Activated CD8-positive, alpha-beta memory T cell treated with anti-CD3 and anti-CD28 coated beads for 4 hours (primary cell): Measurements from ENCODE around the gene ATP4A.
A peak's percentile ranks its signal among the peaks of the same experiment; 100 is the strongest.
"Not testable (repeated sequence)": the region's sequence is repeated elsewhere in the genome, so short reads cannot be mapped to it uniquely, and the experiment has no call there.

Source experiments
- DNase-seq, 2 donors: peaks; one replicate each; pipeline ENCODE4 v3.0.0-alpha.2; 2020; ENCODE audit warnings: low read depth in 2 of 2

The ATP4A gene

DNA sequence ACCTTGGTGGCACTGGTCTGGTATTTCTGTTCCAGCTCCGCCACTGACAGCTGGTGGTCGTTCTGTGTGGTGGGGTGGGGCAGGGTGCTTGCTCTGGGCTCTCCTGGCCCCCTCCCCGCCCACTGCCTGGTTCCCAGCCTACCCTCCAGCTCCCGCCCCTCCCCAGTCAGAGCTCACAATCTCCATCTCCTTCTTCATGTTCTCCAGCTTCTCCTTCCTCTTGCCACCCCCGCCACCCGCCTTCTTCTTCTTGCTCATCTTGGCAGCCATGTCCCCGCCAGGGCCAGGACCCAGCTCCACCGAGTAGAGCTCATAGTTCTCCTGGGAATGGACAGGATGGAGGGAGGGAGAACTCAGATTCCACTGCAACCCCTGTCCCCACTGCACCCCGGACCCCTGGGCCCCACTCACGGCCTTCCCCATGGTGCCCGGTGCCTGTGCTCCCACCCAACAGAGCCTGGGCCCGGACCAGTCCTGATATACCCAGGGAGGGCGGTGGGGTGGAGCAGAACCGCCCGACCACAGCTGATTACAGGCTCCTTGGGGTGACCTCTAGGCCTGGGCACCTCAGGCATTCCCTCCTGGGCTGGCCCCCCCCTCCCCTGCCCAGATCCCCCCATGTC, at the start of gene ATP4A:
ATP4A (minus strand) TSS at position 452 of the 623 bp plus-strand sequence; CDS start at position 423, 29 bp downstream.
- DNase-seq = no peak

DNA sequence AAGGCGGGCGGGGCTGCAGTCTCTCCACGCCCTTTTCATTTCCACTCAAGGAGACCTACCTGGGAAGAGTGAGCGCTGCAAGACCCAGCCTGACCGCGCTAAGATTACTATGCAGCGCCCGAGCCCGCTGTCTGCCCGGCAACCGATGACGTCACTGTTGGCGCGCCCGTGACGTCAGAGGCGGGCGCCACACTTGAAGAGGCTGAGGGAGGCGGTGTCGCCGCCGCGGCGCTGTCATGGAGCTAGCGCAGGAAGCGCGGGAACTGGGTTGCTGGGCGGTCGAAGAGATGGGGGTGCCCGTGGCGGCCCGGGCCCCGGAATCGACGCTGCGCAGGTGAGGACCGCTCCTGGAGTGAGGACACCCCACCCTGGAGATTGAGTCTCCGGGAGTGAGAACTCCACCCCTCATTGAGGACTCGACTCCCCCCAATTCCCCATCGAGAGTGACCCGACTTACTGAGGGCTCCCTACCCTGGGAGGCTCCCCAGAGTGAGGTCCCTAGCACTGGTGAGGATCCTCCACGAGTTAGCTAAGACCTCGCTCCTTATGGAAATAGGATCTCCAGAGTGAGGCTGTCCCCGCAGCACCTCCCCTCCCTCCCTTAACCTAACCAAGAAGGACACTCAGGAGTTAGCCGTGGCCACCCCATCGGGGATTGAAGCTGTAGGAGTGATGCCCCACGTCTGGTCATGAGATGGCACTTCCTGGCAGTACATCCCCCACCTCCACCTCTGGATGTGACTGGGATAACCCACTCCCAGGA, 49.3 kb upstream of the ATP4A start, which contains the start of gene HAUS5:
HAUS5 (plus strand) TSS at position 177 of the 763 bp plus-strand sequence; CDS start at position 237, 60 bp downstream.
- DNase-seq = peak; percentile 88 to 94

DNA sequence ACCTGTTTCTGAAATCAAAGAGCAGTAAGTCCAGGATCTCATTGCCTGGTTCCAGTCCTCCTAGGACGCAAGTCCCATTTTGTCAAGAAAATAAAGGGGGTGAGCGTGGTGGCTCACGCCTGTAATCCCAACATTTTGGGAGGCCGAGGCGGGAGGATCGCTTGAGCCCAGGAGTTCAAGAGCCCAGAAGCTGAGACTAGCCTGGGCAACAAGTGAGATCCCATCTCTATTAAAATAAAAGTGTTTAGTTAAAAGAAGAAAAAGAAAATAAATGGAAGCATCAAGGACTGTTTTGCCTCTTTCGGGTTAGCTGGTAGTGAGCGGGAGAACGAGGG, 48.7 kb upstream of the ATP4A start:
- DNase-seq = no peak

DNA sequence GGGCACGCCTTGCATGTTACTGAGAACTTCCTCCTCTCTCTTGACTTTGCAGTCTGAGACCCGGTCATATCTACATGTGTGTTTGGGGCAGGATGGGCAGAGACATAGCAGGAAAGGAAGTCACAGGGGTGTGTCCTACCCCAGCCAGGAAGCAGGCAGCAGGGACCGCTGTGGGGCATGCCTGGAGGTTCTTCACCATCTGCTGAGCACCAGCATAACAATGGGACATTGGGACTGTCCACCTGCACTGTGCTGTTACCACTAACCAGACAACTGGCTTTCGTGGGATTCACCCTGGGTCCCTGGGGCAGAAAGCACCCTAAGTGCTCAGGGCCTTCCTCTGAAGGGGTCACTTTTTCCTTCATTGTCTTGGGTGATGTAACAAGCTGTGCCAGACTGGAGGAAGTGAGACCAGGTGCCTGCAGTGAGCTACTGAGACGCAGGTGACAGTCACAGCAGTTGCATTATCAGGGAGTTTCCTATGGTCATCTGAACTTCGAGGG, 46.4 kb upstream of the ATP4A start:
- DNase-seq = no peak

DNA sequence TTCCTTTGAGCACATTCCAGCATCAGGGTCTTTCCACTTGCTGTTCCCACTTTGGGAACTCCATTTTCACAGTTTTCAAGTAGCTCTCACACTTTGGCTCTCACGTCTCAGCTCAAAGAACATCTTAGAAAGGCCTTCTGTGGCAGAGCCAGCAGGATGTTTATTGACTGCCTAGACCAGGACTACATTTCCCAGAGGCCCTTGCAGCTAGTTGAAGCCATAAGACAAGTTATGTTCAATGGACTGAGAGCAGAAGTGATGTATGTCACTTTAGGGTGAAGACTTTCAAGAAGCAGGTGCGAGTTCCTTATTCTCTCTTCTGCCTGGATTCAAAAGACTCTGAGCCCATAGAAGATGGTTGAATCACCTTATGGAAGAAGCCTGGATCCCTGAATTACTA, 44.8 kb upstream of the ATP4A start:
- no peak for DNase-seq

DNA sequence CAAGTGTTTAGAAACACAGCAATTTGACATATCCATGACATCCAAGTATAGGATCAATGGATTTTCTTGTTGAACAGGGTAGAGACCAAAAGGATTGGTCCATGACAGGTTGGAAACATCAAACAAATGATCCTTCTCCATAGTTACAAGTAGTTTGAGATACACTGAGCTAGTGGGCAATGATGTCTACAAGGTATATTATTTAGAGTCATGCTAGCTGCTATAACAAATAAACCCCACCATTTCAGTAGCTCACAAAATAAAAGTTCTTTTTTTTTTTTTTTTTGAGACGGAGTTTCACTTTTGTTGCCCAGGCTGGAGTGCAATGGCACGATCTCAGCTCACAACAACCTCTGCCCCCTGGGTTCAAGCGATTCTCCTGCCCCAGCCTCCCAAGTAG, 44.2 kb upstream of the ATP4A start:
- DNase-seq = no peak

DNA sequence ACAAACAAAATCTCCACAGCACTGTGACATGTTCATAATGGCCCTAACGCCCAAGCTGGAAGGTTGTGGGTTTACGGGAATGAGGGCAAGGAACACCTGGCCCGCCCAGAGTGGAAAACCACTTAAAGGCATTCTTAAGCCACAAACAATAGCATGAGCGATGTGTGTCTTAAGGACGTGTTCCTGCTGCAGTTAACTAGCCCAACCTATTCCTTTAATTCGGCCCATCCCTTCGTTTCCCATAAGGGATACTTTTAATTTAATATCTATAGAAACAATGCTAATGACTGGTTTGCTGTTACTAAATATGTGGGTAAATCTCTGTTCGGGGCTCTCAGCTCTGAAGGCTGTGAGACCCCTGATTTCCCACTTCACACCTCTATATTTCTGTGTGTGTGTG, 43.7 kb upstream of the ATP4A start:
- not testable (repeated sequence) for DNase-seq

DNA sequence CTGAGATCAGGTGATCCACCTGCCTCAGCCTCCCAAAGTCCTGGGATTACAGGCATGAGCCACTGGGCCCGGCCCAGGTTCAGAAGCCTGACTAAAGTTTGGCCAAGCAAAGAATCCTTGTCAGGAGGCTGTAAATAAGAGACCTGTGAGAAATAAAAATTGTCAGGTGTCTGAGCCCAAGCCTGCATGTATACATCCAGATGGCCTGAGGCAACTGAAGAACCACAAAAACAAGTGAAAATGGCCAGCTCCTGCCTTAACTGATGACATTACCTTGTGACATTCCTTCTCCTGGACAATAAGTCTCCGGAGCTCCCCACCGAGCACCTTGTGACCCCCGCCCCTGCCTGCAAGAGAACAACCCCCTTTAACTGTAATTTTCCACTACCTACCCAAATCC, 41.0 kb upstream of the ATP4A start:
- not testable (repeated sequence) for DNase-seq

DNA sequence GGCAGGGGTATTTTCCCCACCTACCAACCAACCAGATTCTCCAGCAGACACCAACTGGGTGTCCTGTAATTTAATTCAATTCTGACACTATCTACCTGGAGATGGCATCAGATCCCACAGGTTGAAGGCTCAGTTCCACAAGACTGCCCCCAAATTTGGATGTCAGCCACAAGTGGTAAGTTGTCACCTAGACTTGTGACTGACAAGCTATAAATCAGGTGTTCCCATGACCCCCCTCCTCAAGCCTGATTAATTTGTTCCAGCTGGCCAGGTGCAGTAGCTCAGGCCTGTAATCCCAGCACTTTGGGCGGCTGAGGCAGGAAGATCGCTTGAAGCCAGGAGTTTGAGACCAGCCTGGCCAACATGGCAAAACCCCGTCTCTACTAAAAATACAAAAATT, 38.5 kb upstream of the ATP4A start:
- DNase-seq = no peak

DNA sequence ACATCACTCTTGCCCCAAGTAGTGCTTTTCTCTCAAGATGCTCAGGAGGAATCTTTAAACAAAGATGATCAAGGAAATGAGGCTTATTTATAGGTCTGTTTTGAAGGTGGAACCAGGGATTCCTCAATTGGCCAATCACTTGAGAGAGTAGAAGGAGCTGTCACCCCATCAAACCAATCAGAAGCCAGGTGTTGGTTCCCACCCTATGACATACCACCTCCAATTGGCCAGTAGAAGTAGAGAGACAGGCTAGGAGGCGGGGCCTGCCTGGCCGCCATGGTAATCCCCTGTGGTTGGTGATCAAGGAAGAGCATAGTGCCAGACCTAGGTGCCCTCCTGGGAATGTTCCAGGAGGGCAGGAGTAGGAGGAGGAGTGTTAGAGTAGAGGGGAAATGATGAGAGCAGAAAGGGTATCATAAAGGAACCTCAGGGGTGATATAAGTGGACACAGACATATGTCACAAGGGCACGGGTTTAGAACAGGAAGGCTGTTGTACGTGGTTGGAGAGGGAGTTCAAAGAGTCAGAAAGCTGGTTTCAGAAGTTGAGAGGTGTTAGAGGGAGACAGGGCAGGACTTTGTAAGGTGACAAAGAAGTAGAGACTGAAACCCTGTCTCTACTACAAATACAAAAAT, 33.0 kb upstream of the ATP4A start:
- DNase-seq = no peak

DNA sequence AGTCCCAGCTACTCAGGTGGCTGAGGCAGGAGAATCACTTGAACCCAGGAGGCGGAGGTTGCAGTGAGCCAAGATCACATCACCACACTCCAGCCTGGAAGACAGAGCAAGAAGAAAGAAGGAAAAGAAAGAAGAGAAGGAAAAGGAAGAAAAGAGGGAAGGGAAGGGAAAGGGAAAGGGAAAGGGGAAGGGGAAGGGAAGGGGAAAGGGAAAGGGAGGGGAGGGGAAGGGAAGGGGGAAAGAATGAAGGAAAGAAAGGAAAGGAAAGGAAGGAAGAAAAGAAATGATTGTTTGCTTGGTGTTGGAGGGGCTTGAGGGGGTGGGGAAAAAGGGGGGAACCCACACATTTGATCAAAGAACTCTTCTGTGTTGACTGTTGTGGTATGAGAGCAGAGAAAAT, 32.5 kb upstream of the ATP4A start:
- no peak for DNase-seq

DNA sequence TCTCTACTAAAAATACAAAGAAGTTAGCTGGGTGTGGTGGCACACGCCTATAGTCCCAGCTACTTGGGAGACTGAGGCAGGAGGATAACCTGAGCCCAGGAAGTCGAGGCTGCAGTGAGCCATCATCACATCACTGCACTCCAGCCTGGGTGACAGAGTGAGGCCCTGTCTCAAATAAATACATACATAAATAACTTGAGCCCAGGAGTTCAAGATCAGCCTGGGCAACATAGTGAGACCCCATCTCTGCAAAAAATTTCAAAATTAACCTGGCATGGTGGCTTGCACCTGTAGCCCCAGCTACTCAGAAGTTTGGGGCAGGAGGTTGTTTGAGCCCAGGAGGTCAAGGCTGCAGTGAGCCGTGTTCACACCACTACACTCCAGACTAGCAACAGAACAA, 31.6 kb upstream of the ATP4A start:
- not testable (repeated sequence) for DNase-seq

DNA sequence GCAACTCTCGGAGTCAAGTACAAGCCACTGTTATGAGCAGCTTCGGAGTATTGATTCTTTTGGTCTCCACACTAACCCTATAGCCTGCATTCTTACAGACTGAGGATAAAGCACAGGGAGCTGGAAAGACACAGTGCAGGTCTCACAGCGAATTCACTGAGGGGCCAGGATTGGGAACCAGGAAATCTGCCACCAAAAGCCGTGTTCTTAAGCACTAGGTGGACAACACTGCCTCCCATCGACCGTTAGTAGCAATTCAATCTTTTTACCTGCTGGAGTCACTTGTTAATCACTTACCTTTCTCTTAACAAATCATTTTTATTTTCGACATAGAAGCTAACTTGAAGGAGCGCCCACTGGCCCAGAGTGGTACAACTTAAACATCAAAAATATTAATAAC, 28.8 kb upstream of the ATP4A start:
- no peak for DNase-seq

DNA sequence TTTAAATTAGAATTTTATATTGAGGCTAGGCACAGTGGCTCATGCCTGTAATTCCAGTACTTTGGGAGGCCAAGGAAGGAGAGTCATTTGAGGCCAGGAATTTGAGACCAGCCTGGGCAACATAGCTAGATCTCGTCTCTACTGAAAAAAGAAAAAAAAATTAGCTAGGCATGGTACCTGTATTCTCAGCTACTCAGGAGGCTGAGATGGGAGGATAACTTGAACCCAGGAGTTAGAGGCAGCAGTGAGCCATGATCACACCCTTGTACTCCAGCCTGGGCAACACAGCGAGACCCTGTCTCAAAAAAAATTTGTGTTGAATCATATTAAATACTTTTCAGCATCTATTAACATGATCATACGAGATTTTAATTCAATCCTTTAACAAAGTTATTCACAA, 27.4 kb upstream of the ATP4A start:
- DNase-seq = no peak

DNA sequence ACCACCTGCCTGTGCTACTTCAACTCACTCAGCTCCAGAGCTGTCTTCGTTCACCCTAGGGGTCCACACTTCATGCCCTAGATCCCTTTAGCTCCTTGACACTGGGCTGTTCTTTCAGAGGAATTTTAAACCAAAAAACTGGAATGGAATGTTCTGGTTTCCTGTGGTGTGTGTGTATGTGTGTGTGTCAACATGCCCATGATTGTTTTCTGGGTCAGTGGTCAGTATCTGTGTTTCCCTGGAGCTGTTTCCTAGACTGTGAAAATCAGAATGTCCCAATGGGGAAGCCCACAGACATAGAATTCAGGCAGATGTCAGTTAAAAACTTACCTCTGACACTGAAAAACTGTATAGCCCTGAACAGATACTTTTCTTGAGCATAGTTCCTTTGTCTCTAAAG, 23.9 kb upstream of the ATP4A start:
- DNase-seq = no peak

DNA sequence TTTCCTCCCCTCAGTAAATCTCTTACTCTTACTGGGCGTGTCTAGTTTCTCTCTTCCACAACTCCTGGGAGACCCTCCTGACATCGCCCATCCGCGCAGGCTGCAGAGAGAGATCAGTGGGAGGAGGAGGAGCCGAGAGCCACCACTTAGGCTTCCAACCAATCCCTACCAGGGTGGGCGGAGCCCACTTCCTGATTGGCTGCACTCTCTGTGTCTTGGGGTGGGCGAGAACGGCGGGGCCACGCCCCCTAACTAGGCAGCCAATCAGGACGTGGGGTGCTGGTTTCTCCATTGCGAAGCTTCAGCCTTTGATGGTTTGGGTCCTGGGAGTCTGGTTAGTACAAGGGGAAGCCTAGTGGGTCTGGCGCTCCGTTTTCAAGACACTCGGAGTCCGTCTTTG, 22.4 kb upstream of the ATP4A start, which contains the start of gene PMIS2:
PMIS2 (plus strand) TSS at position 326 of the 400 bp plus-strand sequence. CDS start 87 bp downstream, outside the sequence.
- DNase-seq = no peak

DNA sequence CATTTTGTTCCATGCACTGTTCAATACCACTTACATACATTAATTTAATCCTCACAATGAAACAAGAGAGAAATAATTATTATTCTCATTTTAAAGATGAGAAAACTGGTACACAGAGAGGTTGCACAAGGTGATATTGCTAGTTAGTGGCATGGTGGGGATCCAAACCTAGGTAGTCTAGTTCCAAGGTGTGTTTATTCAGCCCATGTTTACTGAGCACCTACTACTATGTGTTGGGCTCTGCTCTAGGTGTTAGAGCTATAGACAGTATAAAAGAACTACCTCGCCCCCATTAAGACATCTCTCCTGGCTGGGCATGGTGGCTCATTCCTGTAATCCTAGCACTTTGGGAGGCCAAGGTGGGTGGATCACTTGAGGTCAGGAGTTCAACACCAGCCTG, 19.3 kb upstream of the ATP4A start:
- no peak for DNase-seq

DNA sequence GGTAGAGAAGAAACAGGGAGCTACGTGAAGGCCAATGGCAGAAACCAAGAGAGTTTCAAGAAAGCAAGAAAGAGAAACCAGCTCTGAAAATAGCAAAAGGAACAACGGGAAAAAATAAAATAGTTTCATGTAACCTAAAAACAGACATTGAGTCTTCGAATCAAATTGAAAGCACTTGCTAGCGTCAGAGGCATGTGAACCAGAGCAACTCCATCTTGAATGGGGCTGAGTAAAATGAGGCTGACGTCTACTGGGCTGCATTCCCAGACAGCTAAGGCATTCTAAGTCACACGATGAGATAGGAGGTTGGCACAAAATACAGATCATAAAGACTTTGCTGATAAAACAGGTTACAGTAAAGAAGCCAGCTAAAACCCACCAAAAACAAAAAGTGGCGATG, 15.2 kb upstream of the ATP4A start:
- DNase-seq = no peak

DNA sequence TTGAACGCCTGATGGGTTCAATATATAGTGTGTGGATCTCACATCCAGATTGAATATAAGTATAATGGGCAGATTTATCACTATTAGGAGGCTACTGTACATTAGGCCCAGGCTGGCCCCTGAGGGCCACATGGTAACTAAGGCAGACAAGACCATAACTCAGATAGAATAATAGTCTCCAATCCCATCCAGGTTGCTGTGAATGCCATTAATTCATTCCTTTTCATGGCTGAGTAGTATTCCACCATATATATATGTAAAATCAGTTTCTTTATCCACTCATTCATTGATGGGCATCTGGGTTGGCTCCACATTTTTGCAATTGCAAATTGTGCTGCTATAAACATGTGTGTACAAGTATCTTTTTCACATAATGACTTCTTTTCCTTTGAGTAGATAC, 14.5 kb upstream of the ATP4A start:
- DNase-seq = no peak

DNA sequence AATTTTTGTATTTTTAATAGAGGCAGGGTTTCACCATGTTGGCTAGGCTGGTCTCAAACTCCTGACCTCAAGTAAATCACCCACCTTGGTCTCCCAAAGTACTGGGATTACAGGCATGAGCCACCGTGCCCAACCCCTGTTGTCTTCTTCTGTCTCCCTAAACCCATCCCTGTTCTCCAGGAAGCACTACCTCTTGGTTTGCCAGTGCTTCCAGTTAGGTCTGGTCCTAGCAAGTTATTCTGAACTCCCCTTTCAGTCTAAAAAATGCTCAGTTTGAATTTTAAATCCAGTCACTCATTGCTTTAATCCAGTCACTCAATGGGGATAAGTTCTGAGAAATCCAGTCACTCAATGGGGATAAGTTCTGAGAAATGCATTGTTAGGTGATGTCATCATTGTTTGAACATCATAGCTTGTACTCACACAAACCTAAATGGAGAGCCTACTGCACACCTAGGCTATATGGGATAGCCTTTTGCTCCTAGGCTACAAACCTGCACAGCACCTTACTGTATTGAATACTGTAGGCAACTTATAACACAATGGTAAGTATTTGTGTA, 8.0 kb upstream of the ATP4A start:
- DNase-seq = no peak

DNA sequence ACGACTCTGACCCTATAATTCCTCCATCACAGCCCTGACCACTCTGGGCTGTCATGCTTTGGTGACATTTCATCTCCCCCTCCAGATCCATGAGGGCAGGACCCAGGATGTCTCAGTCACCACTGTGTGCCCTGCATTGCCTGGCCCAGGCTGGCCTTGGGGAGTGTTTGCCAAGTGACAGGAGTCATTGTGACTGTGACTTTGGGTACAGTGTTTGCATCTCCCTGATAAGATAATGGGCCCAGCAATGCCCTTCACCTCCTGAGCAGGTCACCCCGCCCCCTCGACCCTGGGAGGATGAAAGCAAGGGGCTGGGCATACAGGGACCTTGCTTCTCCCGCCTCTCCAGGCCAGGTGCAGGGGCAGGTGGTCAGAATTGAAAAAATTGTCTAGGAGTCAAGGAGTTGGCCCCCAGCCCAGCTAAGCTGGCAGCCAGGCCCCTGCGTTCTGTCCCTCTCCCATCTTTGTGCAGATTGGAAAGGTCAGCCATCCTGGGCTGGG, 5.9 kb upstream of the ATP4A start:
- DNase-seq = no peak

DNA sequence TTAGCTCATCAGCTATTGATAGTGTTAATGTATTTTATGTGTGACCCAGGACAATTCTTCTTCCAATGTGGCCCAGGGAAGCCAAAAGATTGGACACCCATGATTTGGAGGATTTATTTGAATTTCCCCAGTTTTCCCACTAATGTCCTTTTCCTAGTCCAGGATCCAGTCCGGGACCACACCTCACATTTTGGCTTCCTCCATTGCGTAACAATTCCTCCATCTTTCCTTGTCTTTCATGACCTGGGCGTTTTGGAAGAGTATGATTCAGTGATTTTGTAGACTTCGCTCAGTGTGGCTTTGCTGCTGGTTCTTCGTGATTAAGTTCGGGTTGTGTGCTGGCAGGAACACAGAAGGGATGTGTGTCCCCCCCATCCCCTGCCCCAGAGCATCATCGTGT, 3.3 kb upstream of the ATP4A start:
- DNase-seq = no peak
